OCI-LY7 (cell line): ENCODE results near the gene MBD1. TPM values are rescaled to one million over a fixed set of nuclear protein-coding genes. Genes with fewer than 3 reads are reported as not detected.

Experiments
- BruUV-seq: library from RNA; stranded (reverse); fragments of 400-500 nt; replicated peaks from 2 replicates; lab custom pipeline; 2021; lab: Mats Ljungman, UMichigan
- CTCF ChIA-PET: fragments of 300-600 bp; sonication (Branson Sonifier 250); formaldehyde crosslinking; loops from one replicate; lab custom pipeline; 2022; ENCODE audit warnings: antibody characterized with exemption; ENCODE audit not compliant: unreplicated experiment; lab: Charles Lee
- POLR2A ChIA-PET: fragments of 300-600 bp; sonication (Branson Sonifier 250); formaldehyde crosslinking; loops from one replicate; lab custom pipeline; 2022; ENCODE audit warnings: antibody characterized with exemption; lab: Charles Lee
- DNase-seq: peaks from one replicate; pipeline ENCODE4 v3.0.0-alpha.2; 2015; ENCODE audit warnings: low spot score
- H2AFZ ChIP-seq: fragments of 200-600 bp; sonication (generic), shearing (Covaris generic); 2 replicates; pipeline ENCODE4 v1.6.1; 2014; ENCODE audit warnings: mild to moderate bottlenecking, antibody characterized with exemption, low read length, moderate library complexity
- H3K27ac ChIP-seq: fragments of 200-600 bp; sonication (generic); 2 replicates; pipeline ENCODE4 v1.5.1; 2014; ENCODE audit warnings: mixed run types, low read depth, mild to moderate bottlenecking, moderate library complexity, low read length, inconsistent platforms; ENCODE audit not compliant: poor library complexity, severe bottlenecking
- H3K36me3 ChIP-seq: fragments of 200-600 bp; sonication (generic); 2 replicates; pipeline ENCODE4 v1.6.1; 2014; ENCODE audit warnings: mild to moderate bottlenecking, antibody characterized with exemption, low read length, moderate library complexity, mixed read lengths; ENCODE audit not compliant: insufficient read depth
- H3K4me1 ChIP-seq: fragments of 200-600 bp; sonication (generic); 2 replicates; pipeline ENCODE4 v1.5.1; 2014; ENCODE audit warnings: mild to moderate bottlenecking, low read length; ENCODE audit not compliant: insufficient read depth, poor library complexity, severe bottlenecking
- H3K4me2 ChIP-seq: fragments of 200-600 bp; sonication (generic); 2 replicates; pipeline ENCODE4 v1.6.1; 2014; ENCODE audit warnings: mild to moderate bottlenecking, low read length
- H3K4me3 ChIP-seq: fragments of 200-600 bp; sonication (generic); 2 replicates; pipeline ENCODE4 v1.5.1; 2014; ENCODE audit warnings: mild to moderate bottlenecking, low read depth, low read length; ENCODE audit not compliant: poor library complexity, severe bottlenecking
- H3K79me2 ChIP-seq: fragments of 200-600 bp; sonication (generic); 2 replicates; pipeline ENCODE4 v1.6.1; 2016; ENCODE audit warnings: low read depth, mild to moderate bottlenecking, low read length, moderate library complexity, mixed read lengths; ENCODE audit not compliant: insufficient read depth
- H3K9me2 ChIP-seq: fragments of 200-600 bp; sonication (generic); 2 replicates; pipeline ENCODE4 v1.6.1; 2016; ENCODE audit warnings: mild to moderate bottlenecking, low read length, mixed read lengths; ENCODE audit not compliant: insufficient read depth
- H3K9me3 ChIP-seq: fragments of 200-600 bp; sonication (generic); 2 replicates; pipeline ENCODE4 v1.6.1; 2014; ENCODE audit warnings: mild to moderate bottlenecking, mixed run types, low read length, mixed read lengths
- H4K20me1 ChIP-seq: fragments of 200-600 bp; sonication (generic); 2 replicates; pipeline ENCODE4 v1.6.1; 2014; ENCODE audit warnings: mild to moderate bottlenecking, antibody characterized with exemption, low read length, moderate library complexity, mixed read lengths; ENCODE audit not compliant: insufficient read depth
- CTCF ChIP-seq: fragments of 200-600 bp; sonication (generic); conservative IDR thresholded peaks from 2 replicates; pipeline ENCODE4 v1.5.1; 2014; ENCODE audit warnings: mild to moderate bottlenecking, antibody characterized with exemption, low read length, moderate library complexity, mixed read lengths
- EZH2phosphoT487 ChIP-seq: fragments of 200-600 bp; sonication (generic); IDR thresholded peaks from 2 replicates; pipeline ENCODE4 v1.6.1; 2018; ENCODE audit warnings: low read depth, borderline replicate concordance, mild to moderate bottlenecking, mixed run types, antibody characterized with exemption, low read length, moderate library complexity, mixed read lengths
- intact Hi-C: fragments of 100-400 bp; cut with micrococcal nuclease; formaldehyde crosslinking; loops from one replicate; pipeline ENCODE4 v1.10.0; 2022; ENCODE audit not compliant: unreplicated experiment
- total RNA-seq, 2 experiments: library from RNA; depleted of rRNA in 1 of 2; stranded (reverse); fragments of >200 nt in 1 of 2; shearing (Covaris generic) in 1 of 2; gene quantifications; 2 replicates each; pipeline ENCODE4 v1.2.3, GENCODE V29; 2014 to 2022

MBD1 gene
- total RNA-seq, 2 experiments from 2014 or later = 42.2 to 47.3 TPM

GRCh38 chr18:50286391-50287027, 5.2 kb upstream of the MBD1 start:
- peak overlapping the region; percentile 47 for H3K27ac ChIP-seq
- H3K79me2 ChIP-seq = peaks cover 17% of the 10 kb centered on the region
- peak overlapping the region; percentile 72 for H3K4me2 ChIP-seq
- H3K9me2 ChIP-seq = no peaks in the 10 kb centered on the region
- H3K4me3 ChIP-seq = peak overlapping the region; percentile 100
- peaks cover 6% of the 10 kb centered on the region for H3K4me1 ChIP-seq
- TF ChIP-seq EZH2phosphoT487 (no peak), CTCF (no peak)
- peaks cover 40% of the 10 kb centered on the region for H3K36me3 ChIP-seq
- BruUV-seq = no TSS peak
- no peaks in the 10 kb centered on the region for H3K9me3 ChIP-seq
- no peak overlapping the region for H2AFZ ChIP-seq
- intact Hi-C loops = loop anchor here (1.0 to 2.0 kb wide), 3 partner anchors 20 to 70 kb away; no protein-coding TSS in a partner anchor
- H4K20me1 ChIP-seq = no peaks in the 10 kb centered on the region
- DNase-seq = peak; percentile 43
- POLR2A ChIA-PET = no interaction called here
- CTCF ChIA-PET = no interaction called here

GRCh38 chr18:50285631-50286321, 4.5 kb upstream of the MBD1 start:
- ChIA-PET POLR2A (no interaction called here), CTCF (no interaction called here)
- Histone ChIP-seq H4K20me1 (no peaks in the 10 kb centered on the region), H3K36me3 (peaks cover 40% of the 10 kb centered on the region), H3K9me3 (no peaks in the 10 kb centered on the region), H3K4me2 (peak overlapping the region; percentile 72), H3K4me3 (peak overlapping the region; percentile 100), H2AFZ (no peak overlapping the region), H3K27ac (no peak overlapping the region), H3K79me2 (peaks cover 20% of the 10 kb centered on the region), H3K4me1 (peaks cover 6% of the 10 kb centered on the region), H3K9me2 (no peaks in the 10 kb centered on the region)
- no TSS peak for BruUV-seq
- DNase-seq = no peak
- intact Hi-C loops = loop anchor here (2.0 kb wide), 1 partner anchor 21 kb away; no protein-coding TSS in a partner anchor
- TF ChIP-seq EZH2phosphoT487 (no peak), CTCF (no peak)

GRCh38 chr18:50285071-50285470, 3.7 kb upstream of the MBD1 start:
- Histone ChIP-seq H3K9me2 (no peaks in the 10 kb centered on the region), H3K4me2 (no peak overlapping the region), H3K9me3 (no peaks in the 10 kb centered on the region), H3K4me1 (peaks cover 10% of the 10 kb centered on the region), H4K20me1 (no peaks in the 10 kb centered on the region), H3K79me2 (peaks cover 27% of the 10 kb centered on the region), H3K27ac (no peak overlapping the region), H3K4me3 (no peak overlapping the region), H3K36me3 (peaks cover 40% of the 10 kb centered on the region), H2AFZ (no peak overlapping the region)
- ChIA-PET CTCF (no interaction called here), POLR2A (no interaction called here)
- intact Hi-C loops = no loop called here
- no peak for TF ChIP-seq EZH2phosphoT487
- no peak for TF ChIP-seq CTCF
- BruUV-seq = no TSS peak
- DNase-seq = no peak
